ENCODE measurements around the gene HMGXB3.

Gene HMGXB3

GRCh38 chr5:150021491-150022157 is 21.1 kb downstream of the HMGXB3 start:
- TF ChIP-seq EZH2phosphoT487 (conservative IDR thresholded peaks at IDR 0.05; ENCODE audit: low read length) (no peak), CTCF (IDR thresholded peaks at IDR 0.05; ENCODE audit: insufficient read depth, low read length, poor library complexity, severe bottlenecking) (no peak)
- Histone ChIP-seq H3K9me2 (replicated peaks; ENCODE audit: insufficient read depth, low read length) (no peaks in the 10 kb centered on the region), H3K4me3 (ENCODE audit: insufficient read depth, low read length, poor library complexity, severe bottlenecking) (no peak overlapping the region), H3K9me3 (ENCODE audit: insufficient read depth, low read length) (no peaks in the 10 kb centered on the region), H3K9ac (ENCODE audit: low read length) (no peak overlapping the region), H4K20me1 (ENCODE audit: low read depth, low read length) (no peaks in the 10 kb centered on the region), H3K27me3 (ENCODE audit: low read length) (no peaks in the 10 kb centered on the region), H3K36me3 (ENCODE audit: low read length) (peaks cover 22% of the 10 kb centered on the region; the same call in 1 of the 2 replicates), H3K79me2 (ENCODE audit: insufficient read depth, low read length) (no peaks in the 10 kb centered on the region), H2AFZ (ENCODE audit: low read depth, low read length, severe bottlenecking) (no peak overlapping the region), H3K4me2 (ENCODE audit: low read depth, low read length, poor library complexity, severe bottlenecking) (no peak overlapping the region), H3K27ac (ENCODE audit: low read depth, low read length) (no peak overlapping the region), H3F3A (ENCODE audit: insufficient read depth) (no peaks in the 10 kb centered on the region)

GRCh38 chr5:150022158-150022531 is 21.6 kb downstream of the HMGXB3 start:
- no peak for TF ChIP-seq EZH2phosphoT487 (conservative IDR thresholded peaks at IDR 0.05; ENCODE audit: low read length)
- TF ChIP-seq CTCF (IDR thresholded peaks at IDR 0.05; ENCODE audit: insufficient read depth, low read length, poor library complexity, severe bottlenecking): no peak
- Histone ChIP-seq H3K79me2 (ENCODE audit: insufficient read depth, low read length) (no peaks in the 10 kb centered on the region), H4K20me1 (ENCODE audit: low read depth, low read length) (no peaks in the 10 kb centered on the region), H3K36me3 (ENCODE audit: low read length) (peaks cover 17% of the 10 kb centered on the region; the same call in 1 of the 2 replicates), H3K9ac (ENCODE audit: low read length) (no peak overlapping the region), H3K9me3 (ENCODE audit: insufficient read depth, low read length) (no peaks in the 10 kb centered on the region), H3K9me2 (replicated peaks; ENCODE audit: insufficient read depth, low read length) (no peaks in the 10 kb centered on the region), H2AFZ (ENCODE audit: low read depth, low read length, severe bottlenecking) (no peak overlapping the region), H3K27ac (ENCODE audit: low read depth, low read length) (no peak overlapping the region), H3K4me2 (ENCODE audit: low read depth, low read length, poor library complexity, severe bottlenecking) (no peak overlapping the region), H3K27me3 (ENCODE audit: low read length) (no peaks in the 10 kb centered on the region), H3K4me3 (ENCODE audit: insufficient read depth, low read length, poor library complexity, severe bottlenecking) (no peak overlapping the region), H3F3A (ENCODE audit: insufficient read depth) (no peaks in the 10 kb centered on the region)

- peaks cover 16% of the 10 kb centered on the region; the same call in 1 of the 2 replicates for H3K36me3 ChIP-seq (ENCODE audit: low read length)
- H3K27ac ChIP-seq (ENCODE audit: low read depth, low read length): no peak overlapping the region
- H3F3A ChIP-seq (ENCODE audit: insufficient read depth): no peaks in the 10 kb centered on the region
These were observed 22.1 kb downstream of the HMGXB3 start for GRCh38 chr5:150022681-150023080.

More at GRCh38 chr5:150022681-150023080, 22.1 kb downstream of the HMGXB3 start:
- Histone ChIP-seq H2AFZ (ENCODE audit: low read depth, low read length, severe bottlenecking) (no peak overlapping the region), H3K27me3 (ENCODE audit: low read length) (no peaks in the 10 kb centered on the region), H3K4me3 (ENCODE audit: insufficient read depth, low read length, poor library complexity, severe bottlenecking) (no peak overlapping the region), H3K79me2 (ENCODE audit: insufficient read depth, low read length) (no peaks in the 10 kb centered on the region), H3K4me2 (ENCODE audit: low read depth, low read length, poor library complexity, severe bottlenecking) (no peak overlapping the region), H3K9me2 (replicated peaks; ENCODE audit: insufficient read depth, low read length) (no peaks in the 10 kb centered on the region), H3K9ac (ENCODE audit: low read length) (no peak overlapping the region), H4K20me1 (ENCODE audit: low read depth, low read length) (no peaks in the 10 kb centered on the region), H3K9me3 (ENCODE audit: insufficient read depth, low read length) (no peaks in the 10 kb centered on the region)
- TF ChIP-seq EZH2phosphoT487 (conservative IDR thresholded peaks at IDR 0.05; ENCODE audit: low read length) (no peak), CTCF (IDR thresholded peaks at IDR 0.05; ENCODE audit: insufficient read depth, low read length, poor library complexity, severe bottlenecking) (no peak)
